ENCODE data around the gene UHRF2. TPM values are rescaled to one million over a fixed set of nuclear protein-coding genes. Genes with fewer than 3 reads are reported as not detected.

The UHRF2 gene
- total RNA-seq, 1 experiment from 2014 or later: 40.6 TPM

DNA sequence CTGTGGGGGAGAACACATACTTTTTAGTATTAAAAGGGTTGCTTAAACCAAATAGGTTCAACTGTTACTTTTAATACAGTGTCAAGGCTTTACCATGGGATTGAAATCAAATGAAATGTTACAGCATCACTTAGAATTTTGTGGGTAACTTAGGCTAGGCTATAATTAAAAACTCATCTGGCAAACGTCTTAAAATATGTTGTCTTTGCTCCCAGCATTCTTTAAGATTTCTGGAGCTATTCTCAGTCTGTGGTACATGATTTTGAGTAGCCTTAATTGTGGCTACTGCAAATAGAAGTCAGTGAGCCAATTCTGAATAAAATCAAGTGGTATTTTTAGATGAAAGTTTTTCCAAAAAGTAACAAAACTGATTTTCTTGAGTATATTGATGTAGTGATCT is 30.7 kb downstream of the UHRF2 start:
- Histone ChIP-seq H2AFZ (ENCODE audit: low read depth, low read length, poor library complexity, severe bottlenecking) (no peak overlapping the region), H3K9me3 (ENCODE audit: control insufficient read depth in 1 of 2, insufficient read depth in 1 of 2, low read depth in 1 of 2, low read length in 2 of 2) (no peaks in the 10 kb centered on the region), H3K9me2 (ENCODE audit: insufficient read depth) (no peaks in the 10 kb centered on the region), H3K79me2 (ENCODE audit: insufficient read depth, low read length) (peaks cover 91% of the 10 kb centered on the region), H3K4me2 (ENCODE audit: low read length) (no peak overlapping the region), H3K27ac (ENCODE audit: low read depth, low read length) (no peak overlapping the region), H4K20me1 (ENCODE audit: insufficient read depth) (peaks cover 14% of the 10 kb centered on the region; the same call in 1 of the 2 replicates), H3K9ac (ENCODE audit: low read length) (no peak overlapping the region), H3K36me3 (ENCODE audit: control insufficient read depth in 1 of 2, insufficient read depth in 2 of 2, low read length in 2 of 2) (no peaks in the 10 kb centered on the region), H3K4me1 (ENCODE audit: control insufficient read depth in 1 of 2, insufficient read depth in 2 of 2, low read length in 2 of 2) (no peaks in the 10 kb centered on the region), H3K27me3 (ENCODE audit: insufficient read depth, low read length) (no peaks in the 10 kb centered on the region), H3K4me3 (replicated peaks in 1 of 2; ENCODE audit: low read depth in 1 of 2, low read length in 2 of 2) (no peak overlapping the region)
- DNase-seq (ENCODE audit: low read depth, low spot score) (no peak), ATAC-seq (no peak)
- RAD21 ChIA-PET (ENCODE audit: low non-redundant PET in 1 of 2, low total read pairs in 2 of 2, uncharacterized antibody in 2 of 2, unreplicated experiment in 2 of 2): no interaction called here
- intact Hi-C loops (cut with micrococcal nuclease): no loop called here
- no TSS peak for BruUV-seq (replicated peaks)
- POLR2A ChIA-PET: no interaction called here
- no peak for TF ChIP-seq EZH2 (IDR thresholded peaks at IDR 0.05)
- TF ChIP-seq, protein P1, sequence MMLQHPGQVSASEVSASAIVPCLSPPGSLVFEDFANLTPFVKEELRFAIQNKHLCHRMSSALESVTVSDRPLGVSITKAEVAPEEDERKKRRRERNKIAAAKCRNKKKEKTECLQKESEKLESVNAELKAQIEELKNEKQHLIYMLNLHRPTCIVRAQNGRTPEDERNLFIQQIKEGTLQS (IDR thresholded peaks at IDR 0.05): no peak
- TF ChIP-seq CEBPB (IDR thresholded peaks at IDR 0.05; ENCODE audit: low read depth): no peak
- TF ChIP-seq, protein P2, sequence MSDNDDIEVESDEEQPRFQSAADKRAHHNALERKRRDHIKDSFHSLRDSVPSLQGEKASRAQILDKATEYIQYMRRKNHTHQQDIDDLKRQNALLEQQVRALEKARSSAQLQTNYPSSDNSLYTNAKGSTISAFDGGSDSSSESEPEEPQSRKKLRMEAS (IDR thresholded peaks at IDR 0.05): no peak
- TF ChIP-seq JUND (IDR thresholded peaks at IDR 0.05): no peak
- TF ChIP-seq SP1 (IDR thresholded peaks at IDR 0.05; ENCODE audit: low read depth): no peak
- no peak for TF ChIP-seq SRF (IDR thresholded peaks at IDR 0.05; ENCODE audit: low read depth)
- TF ChIP-seq, protein P3, sequence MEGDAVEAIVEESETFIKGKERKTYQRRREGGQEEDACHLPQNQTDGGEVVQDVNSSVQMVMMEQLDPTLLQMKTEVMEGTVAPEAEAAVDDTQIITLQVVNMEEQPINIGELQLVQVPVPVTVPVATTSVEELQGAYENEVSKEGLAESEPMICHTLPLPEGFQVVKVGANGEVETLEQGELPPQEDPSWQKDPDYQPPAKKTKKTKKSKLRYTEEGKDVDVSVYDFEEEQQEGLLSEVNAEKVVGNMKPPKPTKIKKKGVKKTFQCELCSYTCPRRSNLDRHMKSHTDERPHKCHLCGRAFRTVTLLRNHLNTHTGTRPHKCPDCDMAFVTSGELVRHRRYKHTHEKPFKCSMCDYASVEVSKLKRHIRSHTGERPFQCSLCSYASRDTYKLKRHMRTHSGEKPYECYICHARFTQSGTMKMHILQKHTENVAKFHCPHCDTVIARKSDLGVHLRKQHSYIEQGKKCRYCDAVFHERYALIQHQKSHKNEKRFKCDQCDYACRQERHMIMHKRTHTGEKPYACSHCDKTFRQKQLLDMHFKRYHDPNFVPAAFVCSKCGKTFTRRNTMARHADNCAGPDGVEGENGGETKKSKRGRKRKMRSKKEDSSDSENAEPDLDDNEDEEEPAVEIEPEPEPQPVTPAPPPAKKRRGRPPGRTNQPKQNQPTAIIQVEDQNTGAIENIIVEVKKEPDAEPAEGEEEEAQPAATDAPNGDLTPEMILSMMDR (IDR thresholded peaks at IDR 0.05 in 2 of 3, conservative IDR thresholded peaks at IDR 0.05 in 1 of 3; ENCODE audit: borderline replicate concordance in 1 of 3, insufficient read depth in 1 of 3, low read depth in 2 of 3, low read length in 2 of 3): no peak
- TF ChIP-seq RAD21 (IDR thresholded peaks at IDR 0.05; ENCODE audit: low read depth): no peak
- no peak for TF ChIP-seq ZNF274 (IDR thresholded peaks at IDR 0.05; ENCODE audit: low read depth, low read length)
- TF ChIP-seq EGR1 (IDR thresholded peaks at IDR 0.05; ENCODE audit: low read depth): no peak
- TF ChIP-seq POLR2AphosphoS5 (IDR thresholded peaks at IDR 0.05; ENCODE audit: low read depth, low read length): no peak
- no peak for TF ChIP-seq CBX3 (IDR thresholded peaks at IDR 0.05; ENCODE audit: low read depth)
- TF ChIP-seq, protein P4, sequence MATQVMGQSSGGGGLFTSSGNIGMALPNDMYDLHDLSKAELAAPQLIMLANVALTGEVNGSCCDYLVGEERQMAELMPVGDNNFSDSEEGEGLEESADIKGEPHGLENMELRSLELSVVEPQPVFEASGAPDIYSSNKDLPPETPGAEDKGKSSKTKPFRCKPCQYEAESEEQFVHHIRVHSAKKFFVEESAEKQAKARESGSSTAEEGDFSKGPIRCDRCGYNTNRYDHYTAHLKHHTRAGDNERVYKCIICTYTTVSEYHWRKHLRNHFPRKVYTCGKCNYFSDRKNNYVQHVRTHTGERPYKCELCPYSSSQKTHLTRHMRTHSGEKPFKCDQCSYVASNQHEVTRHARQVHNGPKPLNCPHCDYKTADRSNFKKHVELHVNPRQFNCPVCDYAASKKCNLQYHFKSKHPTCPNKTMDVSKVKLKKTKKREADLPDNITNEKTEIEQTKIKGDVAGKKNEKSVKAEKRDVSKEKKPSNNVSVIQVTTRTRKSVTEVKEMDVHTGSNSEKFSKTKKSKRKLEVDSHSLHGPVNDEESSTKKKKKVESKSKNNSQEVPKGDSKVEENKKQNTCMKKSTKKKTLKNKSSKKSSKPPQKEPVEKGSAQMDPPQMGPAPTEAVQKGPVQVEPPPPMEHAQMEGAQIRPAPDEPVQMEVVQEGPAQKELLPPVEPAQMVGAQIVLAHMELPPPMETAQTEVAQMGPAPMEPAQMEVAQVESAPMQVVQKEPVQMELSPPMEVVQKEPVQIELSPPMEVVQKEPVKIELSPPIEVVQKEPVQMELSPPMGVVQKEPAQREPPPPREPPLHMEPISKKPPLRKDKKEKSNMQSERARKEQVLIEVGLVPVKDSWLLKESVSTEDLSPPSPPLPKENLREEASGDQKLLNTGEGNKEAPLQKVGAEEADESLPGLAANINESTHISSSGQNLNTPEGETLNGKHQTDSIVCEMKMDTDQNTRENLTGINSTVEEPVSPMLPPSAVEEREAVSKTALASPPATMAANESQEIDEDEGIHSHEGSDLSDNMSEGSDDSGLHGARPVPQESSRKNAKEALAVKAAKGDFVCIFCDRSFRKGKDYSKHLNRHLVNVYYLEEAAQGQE (IDR thresholded peaks at IDR 0.05; ENCODE audit: low read depth): no peak
- TF ChIP-seq ZFX (IDR thresholded peaks at IDR 0.05): no peak
- CTCF ChIA-PET: no interaction called here
